DOHH2 (cell line): ENCODE measurements around the gene AGFG1.

Experiments used
- CTCF ChIP-seq: fragments of 200-600 bp; sonication (generic); IDR thresholded peaks from one replicate; pipeline ENCODE4 v1.5.1; 2014; ENCODE audit warnings: antibody characterized with exemption, mild to moderate bottlenecking, low read depth, low read length; ENCODE audit not compliant: poor library complexity, severe bottlenecking
- EZH2phosphoT487 ChIP-seq: fragments of 200-600 bp; sonication (generic); IDR thresholded peaks from 2 replicates; pipeline ENCODE4 v1.6.1; 2017; ENCODE audit warnings: borderline replicate concordance, mild to moderate bottlenecking, antibody characterized with exemption, low read length, moderate library complexity, mixed read lengths

GRCh38 chr2:227577555-227577954 is 105.6 kb downstream of the AGFG1 start:
- TF ChIP-seq CTCF (no peak), EZH2phosphoT487 (no peak)
